IPS-20b (cell line): ENCODE data around the gene MYL5.
"Not testable (repeated sequence)": the region's sequence is repeated elsewhere in the genome, so short reads cannot be mapped to it uniquely, and the experiment has no call there.

Experiments used
- H3K27ac ChIP-seq: one replicate; pipeline ENCODE4 v1.5.1; 2013; ENCODE audit warnings: low read length
- H3K27me3 ChIP-seq: 2 replicates; pipeline ENCODE4 v1.6.1; 2013; ENCODE audit warnings: mild to moderate bottlenecking, low read length, inconsistent platforms; ENCODE audit not compliant: insufficient read depth
- H3K36me3 ChIP-seq: 2 replicates; pipeline ENCODE4 v1.6.1; 2013; ENCODE audit warnings: low read depth, mild to moderate bottlenecking, inconsistent platforms, low read length, moderate library complexity; ENCODE audit not compliant: insufficient read depth
- H3K4me1 ChIP-seq: 2 replicates; pipeline ENCODE4 v1.6.1; 2013; ENCODE audit warnings: mild to moderate bottlenecking, control low read depth, inconsistent platforms, low read length, moderate library complexity; ENCODE audit not compliant: insufficient read depth
- H3K4me3 ChIP-seq: 2 replicates; pipeline ENCODE4 v1.5.1; 2013; ENCODE audit warnings: mild to moderate bottlenecking, low read length, inconsistent platforms
- H3K9ac ChIP-seq: 2 replicates; pipeline ENCODE4 v1.6.1; 2013; ENCODE audit warnings: low read depth, mild to moderate bottlenecking, inconsistent platforms, low read length, moderate library complexity
- H3K9me3 ChIP-seq: 2 replicates; pipeline ENCODE4 v1.6.1; 2013; ENCODE audit warnings: mild to moderate bottlenecking, low read depth, low read length, inconsistent platforms; ENCODE audit not compliant: insufficient read depth

The MYL5 gene

GRCh38 chr4:630656-631055 lies 43.7 kb upstream of the MYL5 start:
- Histone ChIP-seq H3K4me1 (no peaks in the 10 kb centered on the region), H3K9me3 (peaks cover 11% of the 10 kb centered on the region), H3K4me3 (no peak overlapping the region), H3K27ac (no peak overlapping the region), H3K36me3 (no peaks in the 10 kb centered on the region), H3K27me3 (no peaks in the 10 kb centered on the region), H3K9ac (no peak overlapping the region)

GRCh38 chr4:632196-632790 lies 42.0 kb upstream of the MYL5 start:
- H3K9me3 ChIP-seq = peaks cover 11% of the 10 kb centered on the region
- no peaks in the 10 kb centered on the region for H3K36me3 ChIP-seq
- H3K27me3 ChIP-seq = no peaks in the 10 kb centered on the region
- H3K4me3 ChIP-seq = no peak overlapping the region
- H3K4me1 ChIP-seq = no peaks in the 10 kb centered on the region
- no peak overlapping the region for H3K9ac ChIP-seq
- no peak overlapping the region for H3K27ac ChIP-seq

- Histone ChIP-seq H3K27ac (no peak overlapping the region), H3K9ac (no peak overlapping the region), H3K9me3 (peaks cover 11% of the 10 kb centered on the region), H3K36me3 (no peaks in the 10 kb centered on the region), H3K27me3 (no peaks in the 10 kb centered on the region), H3K4me1 (no peaks in the 10 kb centered on the region), H3K4me3 (no peak overlapping the region)
Observed at GRCh38 chr4:632926-633325, 41.4 kb upstream of the MYL5 start.

- Histone ChIP-seq H3K4me1 (no peaks in the 10 kb centered on the region), H3K27me3 (no peaks in the 10 kb centered on the region), H3K9me3 (peaks cover 11% of the 10 kb centered on the region), H3K36me3 (no peaks in the 10 kb centered on the region), H3K4me3 (no peak overlapping the region), H3K27ac (no peak overlapping the region), H3K9ac (no peak overlapping the region)
Observed at GRCh38 chr4:633406-633805, 40.9 kb upstream of the MYL5 start.

- H3K27ac ChIP-seq = no peak overlapping the region
- H3K4me1 ChIP-seq = no peaks in the 10 kb centered on the region
- peaks cover 11% of the 10 kb centered on the region for H3K9me3 ChIP-seq
- no peak overlapping the region for H3K9ac ChIP-seq
- H3K4me3 ChIP-seq = no peak overlapping the region
- no peaks in the 10 kb centered on the region for H3K36me3 ChIP-seq
- no peaks in the 10 kb centered on the region for H3K27me3 ChIP-seq
Observed at GRCh38 chr4:633976-634598, 40.3 kb upstream of the MYL5 start.

GRCh38 chr4:634599-634985 lies 39.8 kb upstream of the MYL5 start:
- Histone ChIP-seq H3K4me3 (no peak overlapping the region), H3K9ac (no peak overlapping the region), H3K4me1 (no peaks in the 10 kb centered on the region), H3K9me3 (peaks cover 11% of the 10 kb centered on the region), H3K36me3 (no peaks in the 10 kb centered on the region), H3K27ac (no peak overlapping the region), H3K27me3 (no peaks in the 10 kb centered on the region)

- H3K4me3 ChIP-seq, H3K4me1 ChIP-seq, H3K27me3 ChIP-seq, H3K36me3 ChIP-seq, H3K27ac ChIP-seq, H3K9ac ChIP-seq: not testable (repeated sequence)
- H3K9me3 ChIP-seq = peaks cover 11% of the 10 kb centered on the region
Observed at GRCh38 chr4:635066-635835, 39.1 kb upstream of the MYL5 start.

GRCh38 chr4:635851-636627 lies 38.3 kb upstream of the MYL5 start:
- Histone ChIP-seq H3K4me3 (no peak overlapping the region), H3K27me3 (no peaks in the 10 kb centered on the region), H3K9ac (no peak overlapping the region), H3K36me3 (no peaks in the 10 kb centered on the region), H3K4me1 (no peaks in the 10 kb centered on the region), H3K27ac (no peak overlapping the region), H3K9me3 (peaks cover 11% of the 10 kb centered on the region)

GRCh38 chr4:636628-637159 lies 37.6 kb upstream of the MYL5 start:
- Histone ChIP-seq H3K4me1 (no peaks in the 10 kb centered on the region), H3K9ac (no peak overlapping the region), H3K36me3 (no peaks in the 10 kb centered on the region), H3K27me3 (no peaks in the 10 kb centered on the region), H3K27ac (no peak overlapping the region), H3K4me3 (no peak overlapping the region), H3K9me3 (peaks cover 8% of the 10 kb centered on the region)

GRCh38 chr4:637536-638280 lies 36.6 kb upstream of the MYL5 start:
- Histone ChIP-seq H3K27ac (no peak overlapping the region), H3K36me3 (no peaks in the 10 kb centered on the region), H3K4me3 (no peak overlapping the region), H3K27me3 (no peaks in the 10 kb centered on the region), H3K9me3 (no peaks in the 10 kb centered on the region; the same call in 1 of the 2 replicates), H3K4me1 (no peaks in the 10 kb centered on the region), H3K9ac (no peak overlapping the region)

- H3K27ac ChIP-seq, H3K4me1 ChIP-seq, H3K27me3 ChIP-seq, H3K9me3 ChIP-seq, H3K36me3 ChIP-seq, H3K9ac ChIP-seq, H3K4me3 ChIP-seq: not testable (repeated sequence)
Observed at GRCh38 chr4:642366-642765, 32.0 kb upstream of the MYL5 start.
